Sciatic nerve (tissue), 2 donors: ENCODE measurements around the gene PRPF18. TPM values are rescaled to one million over a fixed set of nuclear protein-coding genes. Genes with fewer than 3 reads are reported as not detected.

Source experiments
- ATAC-seq: fragments of 200-7000 bp; cut with Tn5 transposase; one replicate; pipeline ENCODE4 v1.9.1; 2020; ENCODE audit warnings: mild to moderate bottlenecking, moderate library complexity
- DNase-seq: peaks from one replicate; pipeline ENCODE4 v3.0.0-alpha.2; 2020; ENCODE audit warnings: low spot score
- intact Hi-C: fragments of 100-400 bp; cut with DNase I; formaldehyde crosslinking; loops from one replicate; pipeline ENCODE4 v1.14.2; 2022
- total RNA-seq: library from RNA; stranded (reverse); fragmentation: NEBNext Ultra II Directional; extraction: Animal tissue kit (Norgen Biotek cat#: 25700); gene quantifications from one replicate; pipeline ENCODE4 v1.2.1, GENCODE V29; 2021
- donor health status: DM: no; HTN: no; CAD: no.
- donor health status: DM: no; HTN: no; CAD: no.

The PRPF18 gene
- total RNA-seq, 1 donor from 2014 or later, result 23.4 TPM

DNA sequence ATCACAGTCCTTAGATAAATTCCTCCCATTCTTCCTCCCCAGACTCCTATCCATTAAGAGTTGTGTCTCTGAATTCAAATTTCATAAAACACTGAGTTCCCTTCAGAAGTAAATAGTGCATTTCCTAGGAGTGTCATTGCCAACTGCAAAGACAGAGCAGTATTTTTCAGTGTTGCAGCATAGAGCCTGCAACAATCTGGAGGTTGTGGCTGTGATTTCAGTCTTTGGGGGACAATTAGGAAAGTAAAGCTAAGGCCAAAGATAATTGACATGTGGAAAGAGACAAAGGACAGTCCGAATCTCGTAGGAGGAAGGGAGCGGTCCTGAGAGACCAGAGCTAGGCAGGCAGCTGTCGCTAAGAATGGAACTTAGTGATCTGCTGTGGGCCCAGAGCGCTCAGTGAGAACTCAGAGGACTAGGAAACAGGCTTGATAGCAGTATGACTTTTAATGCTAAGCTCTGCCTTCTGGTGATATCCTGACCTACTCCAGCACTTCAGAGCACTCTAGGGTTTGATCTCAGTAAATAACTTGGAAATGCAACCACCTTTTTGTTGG lies 46.2 kb downstream of the PRPF18 start:
- DNase-seq (no peak), ATAC-seq (peak; percentile 85)
- intact Hi-C loops, result no loop called here

GRCh38 chr10:13633689-13634088 lies 46.9 kb downstream of the PRPF18 start:
- intact Hi-C loops, result no loop called here
- no peak for DNase-seq
- ATAC-seq, result peak; percentile 96

DNA sequence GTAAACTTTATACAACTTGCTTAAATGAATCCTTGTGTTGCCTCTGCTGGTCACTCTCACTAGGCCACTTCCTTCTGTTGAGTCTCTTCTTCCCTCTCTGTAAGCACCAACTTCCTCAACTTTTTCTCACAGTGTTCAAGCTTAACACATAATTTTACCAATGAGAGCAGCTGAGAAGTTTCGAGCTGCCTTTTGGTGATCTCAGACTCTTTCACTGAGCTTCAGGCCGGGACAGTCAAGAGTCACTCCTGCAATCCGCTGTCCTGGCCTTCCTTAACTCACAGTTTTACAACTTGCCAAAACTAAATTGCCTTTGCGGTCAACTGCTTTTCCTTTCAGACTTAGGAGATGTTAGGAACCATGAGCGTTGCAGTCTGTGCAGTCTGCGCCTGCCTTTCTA lies 47.4 kb downstream of the PRPF18 start:
- DNase-seq (no peak), ATAC-seq (peak; percentile 70)
- intact Hi-C loops, result no loop called here

DNA sequence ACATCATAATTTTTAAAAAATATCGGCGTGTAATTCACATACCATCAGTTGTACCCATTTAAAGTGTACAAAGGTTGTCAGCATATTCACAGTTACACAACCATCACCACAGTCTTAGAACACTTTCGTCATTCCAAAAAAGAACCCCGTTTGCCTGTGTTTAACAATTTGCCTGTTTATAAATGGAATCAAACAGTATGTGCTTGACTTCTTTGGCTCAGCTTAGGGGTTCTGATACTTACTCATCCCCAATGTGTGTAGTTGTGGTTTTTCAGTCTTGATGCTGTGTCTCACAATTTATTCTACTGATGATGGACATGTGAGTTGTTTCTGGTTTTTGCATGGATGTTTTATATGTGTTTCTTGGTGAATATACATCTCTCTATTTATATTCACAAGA lies 50.0 kb downstream of the PRPF18 start:
- intact Hi-C loops, result no loop called here
- ATAC-seq, result no peak
- DNase-seq, result no peak

GRCh38 chr10:13637303-13637856 lies 50.6 kb downstream of the PRPF18 start:
- ATAC-seq, result no peak
- DNase-seq, result no peak
- intact Hi-C loops, result no loop called here

- no peak for ATAC-seq
Measured at GRCh38 chr10:13637894-13638293, 51.1 kb downstream of the PRPF18 start.

DNA sequence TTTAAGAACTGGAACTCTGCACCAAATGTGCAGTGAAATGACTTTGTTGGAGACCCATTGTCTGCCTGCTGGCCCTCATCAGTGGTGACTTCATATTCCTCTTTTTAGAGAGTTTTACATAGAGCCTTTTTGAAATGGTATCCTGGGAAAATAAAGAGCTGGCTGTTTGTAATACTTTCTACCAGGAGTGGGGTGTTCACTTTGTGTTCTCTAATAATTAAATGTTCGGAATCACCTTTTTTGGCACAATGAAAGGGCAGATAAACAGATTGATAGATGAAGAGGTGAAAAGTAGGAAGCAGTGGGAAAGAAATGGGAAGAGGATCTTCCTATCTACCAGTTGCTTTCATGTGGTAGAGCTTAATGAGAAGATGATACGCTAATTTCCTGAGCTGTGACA lies 55.5 kb downstream of the PRPF18 start:
- intact Hi-C loops, result no loop called here
- ATAC-seq (no peak), DNase-seq (no peak)

More at GRCh38 chr10:13637894-13638293, 51.1 kb downstream of the PRPF18 start:
- intact Hi-C loops, result no loop called here
- DNase-seq, result no peak

GRCh38 chr10:13643016-13643415 lies 56.3 kb downstream of the PRPF18 start:
- ATAC-seq (no peak), DNase-seq (no peak)
- intact Hi-C loops, result no loop called here

DNA sequence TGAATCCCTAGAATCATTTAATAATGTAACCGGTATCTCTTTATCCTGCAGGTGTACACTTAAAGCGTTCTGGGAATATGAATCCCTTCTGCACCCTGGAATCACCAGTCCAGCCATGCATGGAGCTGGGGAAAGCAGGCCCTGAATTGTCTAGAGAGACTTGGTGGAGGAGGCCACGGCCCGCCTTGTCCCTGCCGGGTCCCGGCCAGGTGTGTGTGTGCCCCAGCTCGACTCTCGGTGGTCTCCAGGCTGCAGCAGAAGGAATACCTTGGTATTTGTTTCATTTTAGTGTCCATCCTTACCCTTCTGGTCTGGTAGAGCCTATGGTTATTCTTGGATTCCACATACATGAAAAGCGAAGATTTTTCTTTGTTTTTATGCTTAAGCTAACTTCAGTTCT lies 58.1 kb downstream of the PRPF18 start:
- intact Hi-C loops, result no loop called here
- no peak for DNase-seq
- ATAC-seq, result no peak

GRCh38 chr10:13648425-13648824 lies 61.7 kb downstream of the PRPF18 start:
- intact Hi-C loops, result no loop called here
- peak; percentile 72 for ATAC-seq
- DNase-seq, result no peak

GRCh38 chr10:13649844-13650520 lies 63.2 kb downstream of the PRPF18 start:
- DNase-seq, result no peak
- intact Hi-C loops, result no loop called here
- ATAC-seq, result no peak

DNA sequence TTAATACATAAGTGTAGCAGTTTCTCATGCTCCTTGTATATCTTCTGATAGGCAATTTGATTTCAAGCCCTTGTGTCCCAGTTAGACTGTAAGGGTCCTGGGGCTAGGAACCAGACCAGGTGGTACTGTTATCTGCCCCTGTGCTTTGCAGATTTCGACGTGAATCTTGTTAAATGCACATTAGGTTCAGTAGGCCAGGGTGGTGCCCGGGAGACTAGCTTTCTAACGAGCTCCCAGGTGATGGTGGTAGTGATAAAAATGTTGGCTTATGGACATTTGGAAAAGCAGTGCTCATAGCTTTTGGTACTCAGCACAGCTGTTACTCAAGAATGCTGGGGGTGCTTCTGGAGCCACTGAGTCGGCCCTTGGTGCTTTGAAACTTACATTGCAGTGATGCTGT lies 64.2 kb downstream of the PRPF18 start:
- no peak for ATAC-seq
- intact Hi-C loops, result no loop called here
- no peak for DNase-seq

DNA sequence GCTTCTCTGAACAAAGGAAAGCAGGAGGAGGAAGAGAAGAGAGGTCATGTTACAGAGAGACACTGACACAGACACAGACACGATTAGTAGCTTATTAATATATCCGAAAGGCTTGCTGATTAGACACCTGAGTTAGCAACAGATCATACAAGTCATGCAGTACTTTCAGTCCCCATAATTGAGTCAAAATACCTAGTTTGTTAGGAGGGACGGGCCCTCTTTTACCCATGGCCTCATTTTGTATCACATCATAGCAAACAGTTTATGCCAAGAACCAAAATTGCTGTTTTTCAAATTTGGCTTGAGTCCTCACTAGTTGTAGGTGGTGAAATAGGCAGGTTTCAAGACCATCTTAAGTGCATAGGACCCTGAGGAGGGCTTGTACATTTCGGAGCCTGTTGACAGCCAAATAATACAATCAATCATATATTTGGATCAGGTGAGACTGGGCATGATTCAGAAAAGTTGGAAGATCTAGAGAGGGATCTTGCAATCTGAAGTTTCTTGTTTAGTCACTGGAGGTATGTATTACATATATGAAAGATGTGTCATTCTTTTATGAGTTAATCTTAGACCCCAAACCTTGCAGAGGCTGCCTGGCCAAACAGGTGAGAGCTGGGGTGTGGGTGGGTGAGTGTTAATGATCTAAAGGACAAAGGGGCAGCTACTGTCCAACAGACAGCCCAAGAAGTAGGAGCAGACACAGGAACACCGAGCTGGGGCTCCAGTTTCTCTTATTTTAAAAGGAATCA lies 65.4 kb downstream of the PRPF18 start:
- intact Hi-C loops, result no loop called here
- no peak for DNase-seq
- no peak for ATAC-seq

DNA sequence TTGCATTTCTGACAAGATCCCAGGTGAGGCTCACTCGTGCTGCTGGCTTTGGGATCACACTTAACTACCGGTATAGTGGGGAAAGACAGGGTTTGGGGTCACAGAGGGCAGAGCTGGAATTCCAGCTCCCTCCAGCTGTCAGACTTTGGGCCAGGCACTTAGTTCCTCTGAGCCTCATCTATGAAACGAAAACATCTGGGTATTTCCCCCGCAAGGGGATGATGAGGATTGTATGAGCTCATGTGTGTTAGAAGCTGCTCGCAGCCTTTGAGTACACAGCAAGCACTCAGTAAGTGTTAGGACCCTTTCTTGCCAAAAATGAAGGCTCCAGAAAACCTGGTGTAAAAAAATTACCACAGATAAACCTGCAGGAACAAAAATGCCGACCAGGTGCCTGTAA lies 66.1 kb downstream of the PRPF18 start:
- intact Hi-C loops, result no loop called here
- DNase-seq (no peak), ATAC-seq (peak; percentile 45)

DNA sequence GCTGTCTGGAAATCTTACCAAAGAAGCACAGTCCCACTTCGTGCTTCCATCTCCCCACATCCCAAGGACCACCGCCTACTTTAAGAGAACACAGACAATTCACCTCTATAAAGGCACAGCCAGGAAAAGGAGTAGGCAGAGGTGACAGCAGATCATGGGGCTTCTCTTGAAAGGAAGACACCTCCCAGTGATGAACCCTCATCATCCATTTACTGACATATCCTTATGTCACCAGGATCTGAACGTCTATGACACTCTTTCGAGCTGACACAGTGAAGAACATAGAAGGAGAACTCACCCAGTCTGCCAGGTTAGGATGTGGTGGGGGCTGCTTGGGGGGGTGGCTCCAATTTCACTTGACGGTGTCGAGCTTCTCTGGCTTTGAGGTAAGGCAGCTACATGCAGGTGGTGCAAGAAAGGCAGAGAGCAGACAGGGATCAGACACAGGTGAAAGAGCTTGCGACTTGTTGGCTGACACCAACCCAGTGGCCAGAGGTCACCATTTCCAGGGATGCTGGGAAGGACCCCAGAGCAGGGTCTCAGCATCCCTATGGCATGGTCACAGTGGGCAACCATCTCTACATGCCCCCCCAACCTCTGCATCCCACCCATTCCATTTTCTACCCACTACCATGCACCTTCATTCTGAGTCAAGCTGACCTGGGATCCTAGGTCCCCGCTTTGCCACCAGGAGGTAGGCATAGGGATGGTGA lies 67.5 kb downstream of the PRPF18 start:
- intact Hi-C loops, result no loop called here
- DNase-seq (no peak), ATAC-seq (no peak)

DNA sequence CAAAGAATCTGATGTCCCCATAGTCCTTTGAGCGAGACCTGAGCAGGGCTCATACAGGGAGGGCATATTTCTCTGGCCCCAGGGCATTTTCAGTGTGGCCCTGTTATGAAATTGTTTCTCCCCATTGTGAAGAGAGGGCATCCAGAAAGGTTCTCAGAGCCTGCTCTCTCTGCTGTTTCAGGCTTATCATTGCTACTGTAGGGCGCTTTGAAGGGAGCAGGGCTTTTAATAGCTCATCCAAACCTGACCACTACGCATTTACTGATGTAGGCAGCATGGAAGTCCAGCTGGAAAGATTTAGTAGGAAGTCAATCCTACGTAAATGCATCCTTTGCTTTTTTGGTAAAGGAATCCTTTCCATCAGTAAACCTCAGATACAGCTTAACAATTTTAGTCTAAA lies 68.1 kb downstream of the PRPF18 start:
- intact Hi-C loops, result no loop called here
- DNase-seq (no peak), ATAC-seq (no peak)

DNA sequence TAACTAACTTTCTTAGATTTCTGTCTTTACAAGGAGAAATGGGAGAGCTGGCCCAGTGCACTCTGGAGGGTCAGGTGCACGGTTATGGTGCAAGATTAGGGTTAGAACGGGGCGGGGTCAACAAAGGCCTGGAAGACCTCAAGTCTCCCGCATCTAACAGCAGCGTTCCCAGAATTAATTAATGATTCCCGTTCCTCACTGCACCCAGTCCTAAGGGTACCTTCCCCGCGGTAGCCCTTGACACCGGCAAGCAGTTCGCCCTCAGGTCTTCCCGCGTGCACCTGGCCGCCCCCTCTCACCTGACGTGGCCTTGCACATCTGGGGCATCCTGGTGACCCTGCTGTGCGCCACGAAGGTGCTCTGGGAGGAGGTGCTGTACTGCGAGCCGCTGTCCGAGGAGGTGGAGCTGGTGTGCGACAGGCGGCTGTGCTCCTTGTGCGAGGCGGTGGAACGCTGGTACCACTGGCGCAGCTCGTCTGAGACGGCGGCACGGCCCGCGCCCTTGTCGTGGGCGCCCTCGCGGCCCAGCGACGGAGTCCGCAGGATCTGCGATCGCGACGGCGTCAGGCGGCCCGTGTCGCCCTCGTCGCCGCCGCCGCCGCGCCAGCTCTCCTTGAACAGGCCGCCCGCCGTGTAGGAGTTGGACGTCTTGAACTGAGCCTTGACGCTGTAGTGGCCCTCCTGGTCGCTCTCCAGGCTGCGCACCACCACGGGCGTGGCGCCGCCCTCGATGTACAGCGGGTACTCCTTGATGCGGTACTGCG lies 69.8 kb downstream of the PRPF18 start:
- DNase-seq (no peak), ATAC-seq (no peak)
- intact Hi-C loops, result no loop called here

- intact Hi-C loops, result no loop called here
- no peak for ATAC-seq
- DNase-seq, result no peak
Measured at GRCh38 chr10:13657101-13657680, 70.4 kb downstream of the PRPF18 start.

DNA sequence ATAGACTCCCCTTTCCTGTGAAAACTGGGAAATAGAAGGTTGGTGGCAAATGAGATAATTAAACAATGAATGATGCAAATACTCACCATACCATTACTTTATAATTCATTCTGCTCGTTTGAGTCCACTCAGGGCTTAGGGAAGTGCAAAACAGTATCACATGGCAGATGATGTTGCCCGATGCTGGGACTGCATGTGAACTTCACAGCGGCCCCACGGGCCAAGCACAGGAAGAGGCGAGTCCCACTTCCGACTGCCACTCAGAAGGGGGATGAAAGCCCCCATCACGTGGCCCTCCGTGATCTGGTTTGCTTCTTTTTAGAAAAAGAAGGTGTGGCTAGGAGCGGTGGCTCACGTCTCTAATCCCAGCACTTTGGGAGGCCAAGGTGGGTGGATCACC lies 71.5 kb downstream of the PRPF18 start:
- no peak for ATAC-seq

More for the DNA sequence above, 71.5 kb downstream of the PRPF18 start:
- intact Hi-C loops, result no loop called here
- no peak for DNase-seq
